M059J (cell line): ENCODE measurements around the gene RAB6B. TPM values are rescaled to one million over a fixed set of nuclear protein-coding genes. Genes with fewer than 3 reads are reported as not detected.

Experiments
- DNase-seq: peaks from one replicate; pipeline ENCODE4 v3.0.0-alpha.2; 2012; ENCODE audit warnings: low read depth
- total RNA-seq: library from RNA; depleted of rRNA; stranded (reverse); fragments of >200 nt; shearing (Covaris generic); gene quantifications from 2 replicates; pipeline ENCODE4 v1.2.3, GENCODE V29; 2014; rRNA removed

The RAB6B gene
- 0.25 and 0.62 TPM in 2 replicates for total RNA-seq

DNA sequence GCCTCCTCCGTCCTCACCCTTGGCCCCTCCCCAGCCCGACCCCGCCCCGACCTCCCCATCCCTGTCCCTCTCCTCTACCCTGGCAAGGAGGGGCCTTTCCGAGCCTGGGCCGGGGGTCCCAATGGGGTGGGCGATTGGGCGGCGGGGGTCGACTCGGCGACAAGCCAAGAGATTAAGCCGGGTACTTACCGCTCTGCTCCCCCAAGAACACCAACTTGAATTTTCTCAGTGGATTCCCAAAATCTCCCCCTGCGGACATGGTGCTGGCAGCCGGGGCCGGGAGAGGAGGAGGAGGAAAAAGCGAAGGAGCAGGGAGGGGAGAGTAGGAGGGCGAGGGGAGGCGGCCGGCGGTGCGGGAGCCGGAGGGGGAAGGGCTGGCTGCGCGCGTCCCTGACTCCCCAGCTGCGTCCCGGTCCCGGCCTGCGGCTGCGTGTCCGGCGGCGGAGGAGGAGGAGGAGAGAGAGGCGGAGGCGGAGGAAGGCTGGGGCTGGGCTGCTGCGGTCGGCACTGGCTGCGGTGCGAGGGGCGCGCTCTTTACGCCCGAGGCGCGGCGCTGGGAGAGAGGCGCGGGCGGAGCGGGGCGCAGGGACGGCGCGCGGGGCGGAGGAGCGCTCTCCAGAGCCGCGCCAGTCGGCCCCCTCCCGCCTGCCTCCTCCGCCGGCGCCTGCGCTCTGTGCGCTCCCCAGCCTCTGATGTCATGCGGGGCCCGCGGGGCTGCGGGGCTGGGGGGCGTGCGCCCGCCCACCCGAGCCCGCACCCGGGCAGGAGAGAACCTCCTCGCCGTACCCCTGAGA, at the start of gene RAB6B:
Gene RAB6B (minus strand): TSS at position 675 of the 794 bp plus-strand sequence. CDS start 416 bp downstream, at position 259.
- peak; percentile 43 for DNase-seq

DNA sequence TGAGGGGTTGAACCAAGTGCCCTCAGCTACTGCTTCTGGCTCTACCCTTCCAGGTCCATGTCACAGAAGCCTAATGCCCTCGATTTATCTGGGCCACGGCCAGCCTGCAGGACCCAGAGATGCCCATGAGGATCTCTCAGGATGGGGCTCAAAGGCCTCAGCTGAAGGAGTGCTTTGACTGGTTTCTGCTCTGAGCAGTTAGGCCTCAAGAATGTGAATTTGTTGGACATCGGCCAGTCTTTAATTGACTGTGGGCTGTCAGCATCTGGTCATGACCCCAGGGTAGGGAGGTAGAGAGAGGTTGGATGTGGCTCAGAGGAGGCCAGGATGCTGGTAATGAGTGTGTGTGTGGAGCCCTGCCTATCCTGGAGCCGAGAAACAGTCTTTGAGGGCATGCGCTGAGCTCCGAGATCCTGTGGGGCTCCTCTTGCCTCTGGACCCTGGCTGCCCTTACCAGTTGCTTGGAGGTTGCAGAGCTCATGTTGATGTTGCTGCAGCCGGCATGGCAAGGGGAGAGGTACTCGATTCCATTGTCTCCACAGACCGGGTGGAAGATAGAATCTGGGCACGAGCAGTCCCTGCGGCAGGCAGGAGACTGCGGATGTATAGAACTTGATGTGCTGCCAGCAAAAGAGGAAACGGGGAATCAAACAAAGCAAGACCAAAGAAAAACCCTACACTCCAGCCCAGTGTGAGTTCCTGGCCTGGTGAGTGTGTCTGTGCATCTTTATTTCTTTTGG, 49.1 kb upstream of the RAB6B start:
- DNase-seq = peak; percentile 100

DNA sequence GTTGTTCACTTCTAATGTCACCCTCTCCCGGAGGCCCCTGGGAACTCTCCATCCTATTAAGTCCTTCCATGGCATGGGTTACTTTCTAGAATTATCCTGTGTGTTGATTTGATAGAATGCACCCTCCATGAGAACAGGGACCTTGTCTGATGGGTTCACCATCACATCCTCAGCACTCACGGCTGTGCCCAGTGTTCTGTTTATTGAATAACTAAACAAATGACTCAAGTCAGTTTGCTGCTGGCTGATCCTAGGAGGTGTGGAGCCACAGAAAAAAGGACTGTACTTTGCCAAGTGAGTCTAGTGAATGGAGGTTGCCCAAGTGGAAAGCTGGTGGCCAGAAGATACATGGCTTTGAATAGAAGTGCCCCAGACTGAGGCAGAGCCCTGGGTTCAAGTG, 48.5 kb upstream of the RAB6B start:
- peak; percentile 93 for DNase-seq

DNA sequence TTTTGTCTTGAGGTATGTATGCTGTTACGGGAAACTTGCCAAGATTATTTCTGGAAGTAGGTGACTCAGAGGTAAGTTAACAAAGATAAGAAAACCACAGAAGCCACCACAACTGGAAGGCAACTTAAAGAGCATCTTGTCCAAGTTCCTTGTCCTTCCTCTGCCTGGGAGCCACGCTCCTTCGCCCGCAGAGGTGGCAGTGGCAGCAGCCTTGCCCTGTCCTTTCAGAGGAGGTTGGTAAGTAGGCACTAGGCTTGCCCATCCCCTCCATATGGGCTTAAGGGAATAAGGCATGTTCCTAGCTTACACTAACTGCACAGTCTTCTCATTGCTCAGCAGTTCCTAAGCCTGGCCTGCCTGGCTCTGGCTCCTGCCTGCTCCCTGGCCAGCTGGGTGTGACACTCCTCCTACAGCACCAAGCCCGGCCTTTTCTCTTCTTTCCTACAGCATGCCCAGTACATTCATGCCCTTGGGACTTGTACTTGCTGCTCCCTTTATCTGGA, 48.0 kb upstream of the RAB6B start:
- peak; percentile 98 for DNase-seq

DNA sequence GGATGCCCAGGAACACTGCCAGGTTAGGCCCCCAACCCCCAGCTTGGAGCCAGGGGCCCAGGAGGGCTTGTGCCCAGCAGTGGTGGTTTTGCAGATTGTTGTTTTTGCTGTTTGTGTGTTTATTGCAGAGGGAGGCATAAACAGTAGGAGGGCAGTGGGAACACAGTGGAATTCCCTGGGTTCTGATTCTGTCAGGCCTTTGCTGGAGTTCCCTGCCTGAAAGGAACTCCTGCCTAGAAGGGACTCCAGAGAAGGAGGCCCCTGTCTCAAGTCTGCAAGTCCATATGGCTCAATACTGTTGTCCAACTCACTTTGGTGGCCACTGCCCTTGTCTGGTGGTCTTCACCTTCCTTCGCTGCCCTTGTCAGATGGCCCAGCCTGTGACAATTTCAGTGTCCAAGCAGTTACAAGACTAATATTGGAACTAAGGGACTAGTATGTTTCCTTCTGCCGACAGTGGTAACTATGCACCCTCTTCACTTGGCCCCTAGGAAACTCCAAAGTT, 47.4 kb upstream of the RAB6B start:
- peak; percentile 29 for DNase-seq

DNA sequence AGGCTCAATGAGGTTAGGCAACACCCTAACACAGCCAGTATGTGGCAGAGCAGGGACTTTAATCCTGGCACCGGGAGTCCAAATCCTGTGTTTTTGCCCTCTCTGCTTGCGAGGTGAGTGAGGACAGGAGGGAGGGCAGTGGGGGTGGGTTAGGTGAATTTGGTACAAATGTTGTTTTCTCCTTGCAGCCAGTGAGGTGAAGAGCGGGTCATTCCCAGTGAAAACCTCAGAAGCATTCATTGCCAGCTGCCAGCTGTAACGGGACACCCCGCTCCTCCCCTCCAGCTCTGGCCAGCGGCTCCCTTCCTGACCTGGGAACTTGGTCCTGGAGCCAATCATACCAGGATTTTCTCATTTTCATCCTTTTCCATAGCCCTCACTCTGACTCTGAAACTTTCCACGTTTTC, 45.7 kb upstream of the RAB6B start:
- DNase-seq = peak; percentile 87

DNA sequence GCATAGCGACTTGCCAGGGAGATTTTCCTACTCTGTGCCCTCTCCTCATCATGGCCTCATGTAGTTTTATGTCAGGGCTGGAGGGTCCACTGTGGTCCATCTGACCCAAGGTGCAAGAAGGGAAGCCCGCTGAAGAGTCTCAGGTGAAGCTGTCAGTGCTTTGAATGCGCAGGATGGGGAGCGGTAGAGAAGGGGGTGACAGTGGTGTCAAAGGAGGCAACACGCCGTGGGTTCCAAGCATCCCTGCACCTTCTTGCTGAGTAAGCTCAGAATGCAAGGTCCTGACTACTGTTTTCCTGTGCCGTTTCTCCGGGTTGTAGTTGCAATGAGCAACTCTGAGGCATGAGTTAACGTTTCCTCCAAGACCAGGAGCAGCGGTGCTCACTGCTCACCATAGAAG, 44.9 kb upstream of the RAB6B start:
- no peak for DNase-seq

DNA sequence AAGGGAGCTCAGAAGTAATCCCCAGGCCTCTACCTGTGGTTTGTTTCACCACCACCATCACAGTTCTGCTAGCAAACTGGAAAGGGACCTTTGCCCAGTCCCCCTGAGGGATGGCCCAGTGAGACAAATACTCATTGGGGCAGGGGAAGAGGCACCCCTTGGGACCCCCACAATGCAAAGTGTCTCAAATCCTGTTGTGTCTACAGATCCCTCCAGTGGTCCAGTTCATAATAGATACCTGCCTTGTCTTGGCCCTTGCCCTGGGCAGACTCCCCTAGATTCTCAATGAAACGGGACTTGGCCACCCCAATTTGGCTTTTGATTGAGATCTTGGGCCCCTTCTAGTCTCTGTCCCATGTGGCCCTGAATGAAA, 43.8 kb upstream of the RAB6B start:
- DNase-seq = no peak

DNA sequence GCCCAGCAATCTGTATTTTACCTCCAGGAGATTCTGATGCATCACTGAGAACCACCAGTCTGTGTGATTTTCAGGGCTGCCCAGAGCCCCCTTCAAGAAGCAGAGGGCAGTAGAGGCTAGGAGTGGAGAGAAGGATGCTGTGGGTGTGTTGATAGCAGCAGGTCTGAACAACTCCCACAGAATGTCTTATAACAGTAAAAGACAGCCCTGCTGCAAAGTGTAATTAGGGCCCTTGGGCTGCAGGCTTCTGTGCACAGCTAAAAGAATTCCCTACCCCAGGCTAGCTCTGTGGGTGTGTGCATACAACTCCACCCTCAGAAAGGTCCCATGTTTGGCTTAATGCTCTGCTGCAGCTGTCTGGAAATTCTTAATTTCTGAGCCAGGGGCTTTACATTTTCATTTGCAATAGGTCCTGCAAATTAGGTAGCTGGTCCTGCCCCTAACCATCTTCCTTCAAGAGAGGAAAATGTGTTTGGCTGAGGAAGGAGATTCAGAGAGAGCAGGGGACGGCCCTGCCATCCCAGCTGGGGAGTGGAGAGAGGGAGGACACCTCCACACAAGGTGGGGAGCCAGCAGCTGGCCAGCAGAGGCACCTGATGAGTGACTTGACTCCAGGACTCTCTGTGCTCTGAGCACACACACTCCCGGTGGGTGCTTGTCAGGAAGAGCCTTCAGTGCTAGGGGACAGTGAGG, 43.2 kb upstream of the RAB6B start:
- DNase-seq = peak; percentile 51

DNA sequence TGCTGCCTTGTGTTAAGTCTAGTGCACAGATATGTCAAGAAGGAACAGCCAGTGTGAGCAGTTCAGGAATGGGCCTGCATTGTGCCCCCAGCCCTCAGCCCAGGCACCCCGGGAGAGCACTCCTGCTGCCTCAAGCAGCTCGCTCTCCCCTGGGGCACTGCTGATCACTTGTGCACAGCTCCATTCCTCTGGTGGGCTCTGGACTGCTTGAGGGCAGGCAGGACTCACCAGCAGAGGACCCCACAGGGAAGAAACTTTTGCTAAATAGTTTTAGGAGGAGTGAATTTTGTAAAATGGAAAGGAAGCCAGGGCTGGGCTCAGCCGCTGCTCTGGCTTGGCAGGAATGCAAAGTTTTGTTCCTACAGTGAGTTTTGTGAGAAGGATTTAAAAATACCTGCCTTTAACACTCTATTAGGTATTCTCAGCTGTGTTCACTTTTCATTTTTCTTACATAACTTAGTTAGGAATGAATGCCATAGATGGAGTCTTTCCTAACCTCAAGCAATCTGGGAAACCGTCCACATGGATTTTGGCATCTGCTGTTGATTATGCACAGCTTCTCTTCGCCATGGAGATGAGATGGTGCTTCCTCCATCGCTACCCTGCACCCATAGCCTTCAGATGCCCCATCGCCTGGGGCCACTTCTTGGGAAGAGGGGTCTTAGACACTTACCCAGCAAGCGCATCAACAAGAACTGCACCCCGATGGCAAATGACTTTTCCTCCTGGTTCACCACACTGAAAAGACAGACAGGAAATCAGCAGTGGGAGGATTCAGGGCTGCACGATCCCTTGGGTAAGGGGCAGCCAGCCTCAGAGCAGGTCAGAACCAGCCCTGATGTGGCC, 42.3 kb upstream of the RAB6B start:
- DNase-seq = no peak

DNA sequence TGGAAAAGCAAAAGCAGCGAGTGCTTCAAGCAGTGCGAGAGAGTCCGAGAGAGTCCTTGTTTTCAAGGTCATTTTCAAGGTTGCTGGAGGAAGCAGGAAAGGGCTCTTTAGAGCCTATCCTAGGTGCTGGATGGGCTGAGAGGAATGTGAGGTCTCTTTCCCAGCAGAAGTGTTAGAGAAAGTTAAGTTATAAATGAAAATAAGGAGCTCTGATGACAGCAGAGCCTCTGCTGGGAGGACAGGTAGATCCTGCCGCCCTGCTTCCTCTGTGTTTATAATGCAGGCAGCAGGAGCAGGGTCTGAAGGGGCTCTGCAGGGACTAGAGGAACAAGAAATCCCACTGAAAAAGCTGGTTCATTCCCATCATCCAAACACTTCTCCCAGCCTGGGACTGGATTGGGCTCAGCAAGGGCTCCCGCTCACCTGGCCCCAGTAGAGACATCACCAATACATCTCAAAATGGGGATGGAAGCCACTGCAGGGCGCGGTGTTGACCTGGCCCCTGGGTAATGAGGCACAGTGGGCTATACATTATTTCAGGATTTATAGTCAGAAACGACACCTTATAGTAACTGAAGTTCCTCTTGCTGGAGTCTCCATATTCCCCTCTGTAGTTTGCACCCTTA, 41.5 kb upstream of the RAB6B start:
- no peak for DNase-seq

DNA sequence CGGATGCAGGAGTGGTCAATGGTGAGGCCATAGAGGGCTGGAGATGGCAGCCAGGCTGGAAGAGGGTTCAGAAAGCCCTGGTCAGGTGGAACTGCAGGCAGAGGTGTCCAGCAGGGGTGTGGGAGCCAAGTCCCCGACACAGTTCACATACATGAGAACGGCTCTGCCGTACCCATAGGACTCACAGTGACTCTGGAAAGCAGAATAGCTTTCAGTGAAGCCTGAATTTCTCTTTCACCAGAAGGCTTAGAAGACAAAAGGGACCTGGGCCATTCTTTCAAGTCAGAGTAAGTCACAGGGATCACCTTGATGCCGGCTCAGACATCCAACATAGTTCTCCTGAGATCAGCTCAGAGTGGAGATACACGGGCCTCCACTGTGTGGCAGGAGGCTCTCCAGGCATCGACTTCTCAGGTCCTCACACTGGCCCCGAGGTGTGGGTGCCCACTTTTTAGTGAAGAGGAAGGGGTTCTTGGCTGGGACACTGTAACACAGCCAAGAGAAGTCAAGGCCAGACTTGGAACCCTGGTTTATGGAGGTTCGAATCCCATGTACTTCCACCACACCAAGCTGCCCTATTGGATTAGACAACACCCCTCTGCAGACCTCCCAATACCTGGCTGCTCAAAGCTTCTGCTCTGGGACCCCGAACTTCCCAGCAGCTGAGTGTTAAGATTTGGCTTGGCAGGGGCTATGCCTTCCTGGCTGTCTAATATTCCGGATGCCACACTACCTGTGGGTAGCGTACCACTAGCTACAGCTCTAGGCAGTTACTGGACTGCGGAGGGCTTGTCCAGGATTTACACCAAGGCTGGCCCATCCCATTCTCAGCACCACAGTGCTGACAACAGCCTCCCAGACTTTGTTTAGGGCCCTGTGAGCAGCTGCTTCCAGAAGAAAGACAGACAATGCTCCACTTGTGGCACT, 40.4 kb upstream of the RAB6B start:
- no peak for DNase-seq

DNA sequence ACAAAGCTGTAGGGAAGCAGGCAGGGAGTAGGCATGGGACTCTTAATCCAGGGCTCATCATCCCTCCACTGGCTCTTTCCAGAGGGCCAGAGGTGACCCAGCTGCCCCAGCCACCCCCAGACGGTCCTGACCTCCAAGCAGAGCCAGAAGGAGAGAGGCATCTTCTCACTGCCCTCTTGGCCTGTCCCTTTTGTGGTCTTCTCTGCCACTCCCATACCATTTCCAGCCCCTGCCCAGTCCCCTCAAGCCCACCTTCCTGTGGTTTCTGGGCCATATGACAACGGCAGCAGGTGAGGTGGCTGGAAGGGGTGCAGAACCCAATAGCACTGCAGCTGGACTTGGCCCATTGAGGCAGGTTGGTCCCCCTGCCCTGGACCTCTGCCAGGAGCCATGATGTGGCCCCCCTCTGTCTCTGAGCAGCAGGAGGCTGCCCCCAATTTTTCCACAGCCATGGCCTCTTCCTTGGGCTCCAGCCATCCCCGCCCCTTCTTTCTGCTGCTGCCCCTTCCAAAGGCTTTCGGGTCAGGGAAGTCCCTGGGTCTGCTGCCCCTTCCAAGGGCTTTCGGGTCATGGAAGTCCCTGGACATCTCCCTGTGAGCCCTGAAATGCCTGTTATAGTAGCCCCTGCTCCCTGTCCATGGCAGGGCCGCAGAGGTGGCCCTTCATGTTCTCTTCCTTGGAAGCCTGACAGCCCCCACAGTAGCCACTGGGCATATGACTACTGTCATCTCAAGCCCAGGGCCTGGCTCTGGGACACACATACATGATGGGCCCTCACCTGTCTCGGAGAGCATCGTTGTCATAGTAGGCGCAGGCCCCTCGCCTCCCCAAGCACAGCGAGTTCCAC, 39.5 kb upstream of the RAB6B start:
- DNase-seq = no peak

DNA sequence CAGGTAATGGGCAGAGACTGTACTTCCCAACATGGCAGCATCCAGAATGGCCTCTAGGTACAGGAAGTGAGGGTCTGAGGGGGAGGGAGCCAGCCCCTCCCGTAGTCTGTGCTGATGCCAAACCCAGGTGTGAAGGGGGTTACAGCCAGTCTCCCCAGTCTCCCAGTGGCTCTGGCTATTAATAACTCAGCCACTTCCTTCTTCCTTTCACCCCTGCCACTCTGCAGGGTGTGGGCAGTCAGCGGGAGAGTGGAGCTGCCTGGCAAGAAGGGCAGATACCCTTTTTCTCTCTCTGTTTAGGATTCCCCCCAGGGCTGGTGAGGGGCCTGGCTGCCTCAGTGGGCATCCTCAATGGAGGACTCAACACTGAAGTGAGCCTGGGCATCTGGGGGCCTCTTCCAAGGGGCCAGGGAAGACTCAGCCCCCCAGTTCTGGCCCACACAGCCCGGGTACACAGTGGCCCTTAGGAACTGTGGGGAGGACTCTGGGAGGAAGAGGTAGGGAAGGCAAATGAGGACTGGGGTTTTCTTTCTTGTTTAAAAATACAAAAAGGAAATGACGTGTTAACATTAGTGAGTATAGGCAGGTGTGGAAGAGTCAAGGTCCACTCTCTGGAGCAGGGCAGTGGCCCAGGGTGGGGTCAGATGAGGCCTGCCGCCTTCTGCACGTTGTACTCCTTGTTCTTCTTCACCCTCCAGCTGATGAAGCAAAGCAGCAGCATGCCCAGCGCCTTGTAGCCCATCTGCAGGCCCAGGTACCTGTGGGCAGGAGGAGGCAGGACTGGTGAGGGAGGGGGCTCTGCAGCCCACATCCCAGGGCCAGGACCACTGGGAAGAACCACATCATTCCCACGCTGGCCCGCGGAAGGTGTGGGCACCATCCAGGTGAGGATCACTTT, 38.6 kb upstream of the RAB6B start:
- DNase-seq = no peak

DNA sequence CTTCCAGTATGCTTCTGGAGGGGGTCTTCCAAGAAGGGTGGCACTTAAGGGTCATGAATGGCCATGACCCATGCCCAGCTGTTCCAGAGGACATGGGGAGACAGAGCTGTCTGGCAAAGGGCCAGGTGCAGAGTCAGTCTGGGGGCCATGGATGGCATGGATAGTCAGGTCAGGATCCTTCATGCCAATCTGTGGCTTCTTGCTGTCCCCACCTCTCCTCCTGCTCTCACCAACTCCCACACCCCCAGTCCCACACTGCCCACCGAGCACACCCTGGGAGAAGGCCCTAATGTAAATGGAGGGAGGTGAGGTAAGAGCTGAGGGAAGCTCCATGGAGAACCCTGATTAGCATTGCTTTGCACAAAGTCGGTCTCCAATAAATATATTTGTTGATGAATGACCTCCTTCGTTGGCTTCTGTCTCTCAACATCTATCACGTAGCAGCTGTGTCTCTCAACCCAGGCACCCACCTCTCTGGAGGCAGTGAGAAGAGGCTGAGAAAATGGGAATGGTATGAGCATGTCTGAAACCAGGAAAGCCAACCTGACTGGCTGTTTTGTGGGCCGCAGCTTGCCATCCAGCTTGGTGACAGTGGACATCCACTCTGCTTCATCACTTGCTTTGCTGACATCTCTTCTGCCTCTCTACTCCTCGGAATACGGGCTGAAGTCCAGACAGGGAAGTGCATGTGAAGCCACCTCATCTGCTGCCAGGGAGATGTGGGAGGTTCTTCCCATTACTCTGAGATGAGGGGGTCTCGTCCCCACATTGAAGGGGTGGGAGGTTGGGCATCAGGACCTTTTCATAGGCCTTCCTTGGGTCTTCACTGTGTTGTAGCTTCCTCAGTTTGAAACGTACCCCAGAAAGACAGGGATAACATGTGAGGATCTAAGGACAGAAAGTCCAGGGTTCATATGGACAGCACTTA, 37.7 kb upstream of the RAB6B start:
- DNase-seq = no peak

DNA sequence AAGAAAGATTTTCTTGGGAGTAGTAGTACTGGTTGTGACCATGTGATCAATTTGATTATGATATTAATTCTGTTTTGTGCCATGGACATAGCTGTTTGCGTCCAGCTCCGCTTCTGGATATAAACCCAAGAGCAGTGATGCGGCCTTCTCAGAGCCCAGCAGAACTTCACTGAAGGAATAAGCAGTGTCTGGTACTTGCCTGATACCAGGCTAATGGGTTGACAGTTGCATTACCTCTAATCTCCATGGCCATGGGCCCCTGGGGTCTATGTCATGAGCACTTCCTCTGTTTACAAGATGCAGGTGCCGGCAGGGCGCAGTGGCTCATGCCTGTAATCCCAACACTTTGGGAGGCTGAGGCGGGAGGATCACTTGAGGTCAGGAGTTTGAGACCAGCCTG, 36.3 kb upstream of the RAB6B start:
- no peak for DNase-seq

DNA sequence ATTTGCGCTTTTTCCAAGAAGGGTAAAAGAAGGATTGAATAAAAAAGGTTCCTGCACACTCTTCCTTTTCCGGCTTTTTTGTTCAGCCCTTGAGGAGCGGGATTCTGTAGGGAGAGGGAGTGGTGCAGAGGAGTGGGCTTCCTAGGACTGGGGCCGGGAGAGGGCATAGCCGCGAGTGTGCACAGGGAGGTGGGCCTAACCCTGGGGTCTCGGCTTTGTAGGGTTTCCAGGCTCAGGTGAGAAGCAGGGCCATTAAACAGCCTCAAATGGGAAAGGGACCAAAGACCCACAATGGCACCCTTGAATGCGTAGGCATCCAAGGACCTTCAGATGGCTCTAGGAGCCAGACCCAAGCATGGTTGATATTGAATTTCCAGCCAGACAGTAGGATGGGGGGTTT, 35.4 kb upstream of the RAB6B start:
- no peak for DNase-seq
